HG03135 (cell line): ENCODE data around the gene MSANTD3.
"Not testable (repeated sequence)": the region's sequence is repeated elsewhere in the genome, so short reads cannot be mapped to it uniquely, and the experiment has no call there.

Experiments used
- ATAC-seq: cut with Tn5 transposase; IDR thresholded peaks from one replicate; pipeline ENCODE4 v1.9.1; 2021; ENCODE audit warnings: mild to moderate bottlenecking, moderate library complexity; ENCODE audit not compliant: unreplicated experiment

MSANTD3 gene

DNA sequence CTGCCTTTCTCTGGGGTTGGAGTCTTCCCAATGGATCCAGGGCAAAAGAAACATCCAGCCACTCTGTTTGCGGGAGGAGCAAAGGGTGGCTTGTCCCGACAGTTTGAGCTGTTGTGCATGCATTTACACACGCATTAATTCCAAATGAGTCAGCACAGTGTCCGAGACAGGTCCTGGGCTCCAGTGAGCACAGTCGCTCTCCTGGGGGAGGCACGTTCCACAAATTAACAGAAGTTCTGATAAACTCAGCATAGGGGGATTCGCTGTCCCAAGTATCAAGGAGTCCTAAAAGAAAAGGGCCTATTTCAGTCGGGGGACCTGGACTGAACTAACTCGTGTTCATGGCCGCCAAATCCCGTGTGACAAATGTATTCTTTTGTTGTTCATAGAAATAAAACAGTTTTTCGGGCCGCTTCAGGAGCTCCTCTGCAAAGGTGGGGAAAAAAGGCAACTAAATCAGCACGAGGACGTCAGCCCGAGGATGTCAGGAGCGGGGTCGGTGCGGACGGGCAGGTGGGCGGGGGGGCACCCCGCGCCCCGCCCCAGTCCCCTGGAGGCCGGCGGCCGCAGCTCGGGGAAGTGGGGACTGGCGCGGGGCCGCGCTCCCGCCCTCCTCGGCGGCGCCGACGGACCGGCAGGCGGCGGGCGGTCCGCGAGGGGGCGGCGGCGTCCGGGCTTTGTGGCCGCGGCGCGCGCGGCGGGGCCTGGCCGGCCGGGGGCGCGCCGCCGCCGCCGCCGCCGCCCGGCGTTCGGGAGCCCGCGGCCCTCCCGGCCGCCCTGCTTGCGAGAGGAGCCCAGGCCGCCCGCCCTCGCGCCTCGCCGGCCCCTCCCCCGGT is at the start of gene MSANTD3:
MSANTD3 (plus strand) TSS at position 614 of the 836 bp plus-strand sequence. CDS start 14,796 bp downstream, outside the sequence.
- peak; percentile 74 for ATAC-seq

- ATAC-seq, result no peak
These were observed 47.1 kb upstream of the MSANTD3 start for GRCh38 chr9:100379862-100380261.

DNA sequence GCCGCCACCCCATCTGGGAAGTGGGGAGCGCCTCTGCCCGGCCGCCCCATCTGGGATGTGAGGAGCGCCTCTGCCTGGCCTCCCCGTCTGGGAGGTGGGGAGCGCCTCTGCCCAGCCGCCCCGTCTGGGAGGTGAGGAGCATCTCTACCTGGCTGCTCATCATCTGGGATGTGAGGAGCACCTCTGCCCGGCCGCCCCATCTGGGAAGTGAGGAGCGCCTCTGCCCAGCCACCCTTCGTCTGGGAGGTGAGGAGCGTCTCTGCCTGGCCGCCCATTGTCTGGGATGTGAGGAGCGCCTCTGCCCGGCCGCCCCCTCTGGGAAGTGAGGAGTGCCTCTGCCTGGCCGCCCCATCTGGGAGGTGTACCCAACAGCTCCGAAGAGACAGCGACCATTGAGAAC is 34.0 kb upstream of the MSANTD3 start:
- not testable (repeated sequence) for ATAC-seq

- no peak for ATAC-seq
These were observed 32.8 kb upstream of the MSANTD3 start for GRCh38 chr9:100394032-100394695.

DNA sequence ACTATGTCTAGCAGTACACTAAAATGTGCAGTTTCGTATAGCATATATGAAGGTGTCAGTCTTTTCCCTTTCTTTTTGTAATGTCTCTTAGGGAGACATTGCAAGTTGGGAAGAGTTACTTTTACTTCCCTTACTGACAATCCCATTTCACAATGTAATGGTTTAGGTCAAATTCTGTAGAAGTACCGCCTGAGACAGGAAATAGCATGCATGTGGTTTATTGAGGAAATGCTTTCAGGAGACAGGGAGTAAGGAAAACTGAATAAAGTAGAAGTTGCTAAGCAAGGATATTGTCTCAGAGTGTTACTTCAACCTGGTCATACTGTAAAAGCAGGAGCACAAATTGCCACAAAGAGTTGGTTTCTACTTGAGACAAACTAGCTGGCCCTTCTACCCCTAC is 32.1 kb upstream of the MSANTD3 start:
- ATAC-seq, result no peak

- ATAC-seq, result no peak
These were observed 30.2 kb upstream of the MSANTD3 start for GRCh38 chr9:100396769-100397168.

GRCh38 chr9:100397529-100398266 is 29.2 kb upstream of the MSANTD3 start:
- no peak for ATAC-seq

GRCh38 chr9:100401042-100401441 is 25.9 kb upstream of the MSANTD3 start:
- ATAC-seq, result no peak

DNA sequence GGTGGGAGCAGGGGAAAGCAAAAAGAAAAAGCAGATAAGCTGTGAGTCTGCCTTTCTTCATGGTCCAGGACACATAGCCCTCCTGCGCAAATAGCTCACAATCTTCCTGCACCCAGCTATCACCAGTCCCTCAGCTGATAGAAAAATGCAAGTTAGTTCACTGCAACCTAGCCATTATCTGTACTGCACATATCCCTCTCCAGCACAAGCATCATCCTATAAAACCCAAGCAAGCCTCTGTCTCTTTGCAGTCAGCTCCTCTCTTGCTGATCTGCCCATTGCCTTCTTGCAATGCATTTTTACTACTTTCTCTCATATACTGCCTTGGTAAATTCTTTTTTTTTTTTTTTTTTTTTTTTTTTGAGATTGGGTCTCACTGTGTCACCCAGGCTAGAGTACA is 20.0 kb upstream of the MSANTD3 start:
- no peak for ATAC-seq

DNA sequence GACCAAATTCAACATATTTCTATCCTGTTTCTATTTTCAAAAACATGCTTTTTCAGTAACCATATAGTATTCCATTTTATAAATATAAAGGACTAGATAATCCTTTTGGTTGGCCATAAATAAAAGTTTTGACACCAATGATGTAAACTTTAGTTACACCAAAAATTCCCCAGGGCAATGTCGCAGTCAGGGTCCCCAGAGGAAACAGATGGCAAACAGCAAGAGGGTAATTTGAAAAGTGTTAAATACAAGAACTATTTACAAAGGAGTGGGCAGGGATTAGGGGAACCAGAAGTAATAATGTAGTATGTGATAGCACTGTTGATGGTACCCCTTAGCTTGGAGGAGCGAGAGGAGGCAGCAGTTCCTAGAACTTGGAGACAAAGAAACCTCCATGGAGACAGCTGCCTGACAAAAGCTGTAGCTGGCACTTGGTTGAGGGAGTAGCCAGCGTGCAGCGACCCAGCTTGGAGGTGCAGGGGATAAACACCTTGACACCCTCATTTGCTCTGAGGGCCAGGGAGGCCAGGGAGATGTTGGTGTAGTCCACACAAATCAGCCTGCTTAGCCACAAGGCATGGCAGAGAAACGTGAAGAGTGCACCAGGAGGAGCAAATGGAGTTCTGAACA is 18.3 kb upstream of the MSANTD3 start:
- ATAC-seq, result no peak

- no peak for ATAC-seq
These were observed 17.8 kb upstream of the MSANTD3 start for GRCh38 chr9:100409176-100409556.

- ATAC-seq, result peak; percentile 99
These were observed 15.3 kb upstream of the MSANTD3 start for GRCh38 chr9:100411472-100412283.

GRCh38 chr9:100413839-100414420 is 13.0 kb upstream of the MSANTD3 start:
- ATAC-seq, result no peak

DNA sequence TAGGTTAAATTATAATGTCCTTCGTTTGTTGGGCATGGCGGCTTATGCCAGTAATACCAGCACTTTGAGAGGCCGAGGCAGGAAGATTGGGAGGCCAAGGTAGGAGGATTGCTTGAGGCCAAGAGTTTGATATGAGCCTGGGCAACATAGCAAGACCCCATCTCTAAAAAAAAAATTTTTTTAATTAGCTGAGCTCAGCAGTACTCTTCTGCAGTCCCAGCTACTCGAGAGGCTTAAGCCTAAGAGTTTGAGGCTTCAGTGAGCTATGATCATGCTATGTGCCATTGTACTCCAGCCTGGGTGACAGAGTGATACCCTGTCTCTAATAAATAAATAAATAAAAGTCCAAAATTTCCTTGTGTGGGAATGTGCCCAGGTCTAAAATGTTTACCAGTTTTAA is 9.1 kb upstream of the MSANTD3 start:
- no peak for ATAC-seq

GRCh38 chr9:100419166-100419565 is 7.8 kb upstream of the MSANTD3 start:
- ATAC-seq, result no peak

DNA sequence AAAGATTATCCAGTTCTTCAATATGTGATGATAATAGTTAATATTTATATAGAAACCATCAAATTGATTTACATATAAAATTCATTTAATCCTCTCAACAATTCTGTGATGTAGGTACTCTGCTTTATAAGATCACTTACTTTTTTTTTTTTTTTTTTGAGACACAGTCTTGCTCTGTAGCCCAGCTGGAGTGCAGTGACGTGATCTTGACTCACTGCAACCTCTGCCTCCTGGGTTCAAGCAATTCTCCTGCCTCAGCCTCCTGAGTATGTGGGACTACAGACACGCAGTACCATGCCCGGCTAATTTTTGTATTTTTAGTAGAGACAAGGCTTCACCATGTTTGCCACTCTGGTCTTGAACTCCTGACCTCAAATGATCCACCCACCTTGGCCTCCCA is 5.8 kb upstream of the MSANTD3 start:
- not testable (repeated sequence) for ATAC-seq

DNA sequence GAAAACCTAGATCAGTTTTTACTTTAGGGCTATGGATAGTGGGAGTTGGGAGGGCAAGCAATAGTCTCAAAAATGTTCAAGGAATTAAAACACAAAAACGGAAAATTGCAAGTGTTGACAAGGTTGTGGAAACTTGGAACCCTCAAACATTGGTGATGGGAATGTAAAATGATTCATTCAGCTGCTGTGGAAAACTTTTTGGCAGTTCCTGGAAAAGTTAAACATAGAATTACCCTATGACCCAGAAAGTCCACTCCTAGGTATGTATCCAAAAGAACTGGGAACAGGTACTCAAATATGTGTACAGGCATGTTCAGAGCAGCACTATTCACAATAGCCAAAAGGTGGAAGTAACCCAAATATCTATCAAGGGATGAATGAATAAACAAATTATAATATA is 1.2 kb upstream of the MSANTD3 start:
- no peak for ATAC-seq

DNA sequence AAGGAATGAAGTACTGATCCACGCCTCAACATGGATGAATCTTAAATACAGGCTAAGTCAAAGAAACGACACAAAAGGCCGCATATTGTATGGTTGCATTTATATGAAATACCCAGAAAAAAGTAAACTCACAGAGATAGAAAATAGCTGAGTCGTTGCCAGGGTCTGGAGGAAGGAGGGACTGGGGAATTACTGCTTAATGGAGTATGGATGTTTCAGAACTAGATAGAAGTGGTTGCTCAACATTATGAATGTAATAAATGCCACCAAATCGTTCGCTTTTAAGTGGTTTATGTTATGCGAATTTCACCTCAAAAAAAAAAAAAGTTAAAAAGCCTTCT is 784 bp upstream of the MSANTD3 start:
- no peak for ATAC-seq

DNA sequence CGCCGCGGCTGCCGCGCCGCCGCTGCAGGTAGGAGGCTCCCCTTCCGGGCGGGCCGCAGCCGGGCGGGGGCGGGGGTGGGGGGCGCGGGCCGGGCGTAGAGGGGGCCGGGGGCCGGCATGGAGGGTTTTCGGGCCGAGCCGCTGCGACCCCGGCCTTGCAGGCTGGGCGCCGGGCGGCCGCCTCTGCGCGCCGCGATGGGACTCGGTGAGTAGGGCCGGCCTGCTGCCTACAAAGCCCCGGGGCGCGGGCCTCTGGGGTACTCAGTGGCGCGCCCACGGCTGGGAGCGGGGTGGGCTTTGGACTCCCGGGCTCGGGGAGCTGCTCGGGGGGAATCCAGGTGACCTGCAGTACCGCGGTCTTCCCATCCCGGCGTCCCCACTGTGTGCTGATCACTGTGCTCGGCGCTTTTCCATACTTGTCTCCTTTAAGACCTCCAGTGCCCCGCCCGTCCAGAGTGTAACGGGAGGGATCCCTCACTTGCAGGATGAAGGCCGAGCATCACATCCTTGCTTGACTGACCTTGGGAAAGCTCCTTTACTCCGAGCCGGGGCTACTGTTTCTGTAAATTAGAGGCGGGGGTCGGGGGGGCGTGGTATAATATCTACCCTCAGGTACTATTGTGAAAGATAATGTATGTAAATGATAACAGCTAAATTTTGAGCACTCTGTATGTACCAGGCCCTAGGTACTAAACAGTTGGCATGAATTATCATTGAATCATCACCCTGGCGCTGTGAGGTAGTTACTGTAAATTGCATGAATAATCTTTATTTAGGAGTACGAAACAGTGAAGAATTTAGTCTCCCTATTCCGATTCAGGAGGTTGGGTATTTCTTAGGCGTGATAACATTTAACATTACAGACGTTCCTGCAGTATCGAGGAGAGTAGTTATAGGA is 672 bp downstream of the MSANTD3 start:
- peak; percentile 49 for ATAC-seq
